ENCODE results near the gene ARHGAP4.

ARHGAP4 gene

GRCh38 chrX:153963546-153963945 is 37.5 kb upstream of the ARHGAP4 start:
- DNase-seq (ENCODE audit: low read depth in 2 of 2) = no peak

- DNase-seq (ENCODE audit: low read depth in 2 of 2) = no peak
Observed at GRCh38 chrX:153961292-153961691, 35.2 kb upstream of the ARHGAP4 start.

GRCh38 chrX:153960786-153961185 is 34.7 kb upstream of the ARHGAP4 start:
- DNase-seq (ENCODE audit: low read depth in 2 of 2) = no peak

GRCh38 chrX:153960077-153960476 is 34.0 kb upstream of the ARHGAP4 start:
- DNase-seq (ENCODE audit: low read depth in 2 of 2) = no peak

- DNase-seq (ENCODE audit: low read depth in 2 of 2) = no peak
Observed at GRCh38 chrX:153959649-153960048, 33.6 kb upstream of the ARHGAP4 start.

GRCh38 chrX:153958605-153959004 is 32.5 kb upstream of the ARHGAP4 start:
- DNase-seq (ENCODE audit: low read depth in 2 of 2) = no peak

- DNase-seq (ENCODE audit: low read depth in 2 of 2) = no peak
Observed at GRCh38 chrX:153957224-153957623, 31.2 kb upstream of the ARHGAP4 start.

GRCh38 chrX:153956044-153956907 is 30.2 kb upstream of the ARHGAP4 start:
- DNase-seq (ENCODE audit: low read depth in 2 of 2) = no peak

GRCh38 chrX:153955228-153955732 is 29.2 kb upstream of the ARHGAP4 start:
- DNase-seq (ENCODE audit: low read depth in 2 of 2) = no peak

GRCh38 chrX:153954558-153955227 is 28.6 kb upstream of the ARHGAP4 start:
- no peak for DNase-seq (ENCODE audit: low read depth in 2 of 2)

GRCh38 chrX:153953892-153954557 is 28.0 kb upstream of the ARHGAP4 start:
- DNase-seq (ENCODE audit: low read depth in 2 of 2) = no peak

GRCh38 chrX:153953342-153953830 is 27.3 kb upstream of the ARHGAP4 start:
- peak in 1 of 2 donors; percentile 53 for DNase-seq (ENCODE audit: low read depth in 2 of 2)

- no peak for DNase-seq (ENCODE audit: low read depth in 2 of 2)
Observed at GRCh38 chrX:153952373-153953026, 26.4 kb upstream of the ARHGAP4 start.

GRCh38 chrX:153951683-153952372 is 25.8 kb upstream of the ARHGAP4 start:
- DNase-seq (ENCODE audit: low read depth in 2 of 2) = no peak

- DNase-seq (ENCODE audit: low read depth in 2 of 2) = no peak
Observed at GRCh38 chrX:153950127-153950526, 24.1 kb upstream of the ARHGAP4 start.

- no peak for DNase-seq (ENCODE audit: low read depth in 2 of 2)
Observed at GRCh38 chrX:153948847-153949805, 23.1 kb upstream of the ARHGAP4 start.

GRCh38 chrX:153948002-153948466 is 22.0 kb upstream of the ARHGAP4 start:
- no peak for DNase-seq (ENCODE audit: low read depth in 2 of 2)

GRCh38 chrX:153947009-153947769 is 21.1 kb upstream of the ARHGAP4 start:
- peak; percentile 53 to 64 for DNase-seq (ENCODE audit: low read depth in 2 of 2)

Data from stimulated activated CD4-positive, alpha-beta T cell treated with anti-CD3 and anti-CD28 coated beads, Interleukin-1b, Interleukin-23, amount 100 ng/mL, for 1 hour (primary cell).